ENCODE results near the gene FAM98A. TPM values are rescaled to one million over a fixed set of nuclear protein-coding genes. Genes with fewer than 3 reads are reported as not detected.

The FAM98A gene
- total and polyA plus RNA-seq, 10 donors, result 11.8 to 72.4 (median 37.0) TPM

DNA sequence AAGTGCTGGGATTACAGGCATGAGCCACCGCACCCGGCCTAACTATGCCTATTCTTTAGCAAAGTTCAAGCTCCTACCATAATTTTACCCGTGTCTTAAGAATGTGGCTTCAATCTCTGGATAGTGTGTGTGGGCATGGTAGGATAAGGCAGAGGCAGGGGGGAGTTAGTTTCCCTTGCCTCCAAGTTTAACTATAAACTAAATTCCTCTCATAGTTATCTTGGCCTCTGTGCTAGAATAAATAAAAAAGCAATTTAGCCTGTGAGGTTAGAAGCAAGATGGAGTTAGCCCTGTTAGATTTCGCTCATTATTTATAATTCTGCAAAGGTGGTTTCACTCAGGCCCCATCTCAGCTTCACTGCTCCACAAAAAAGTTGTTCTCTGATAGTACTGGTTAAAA lies 7.0 kb upstream of the FAM98A start:
- Histone ChIP-seq H3K9me3 (no peaks in the 10 kb centered on the region), H3K36me3 (no peaks in the 10 kb centered on the region), H3K27ac (no peak overlapping the region), H3K27me3 (replicated peaks in 1 of 7) (no peaks in the 10 kb centered on the region), H3K4me1 (no peaks in the 10 kb centered on the region), H3K4me3 (no peak overlapping the region)
- TF ChIP-seq POLR2AphosphoS5 (IDR thresholded peaks at IDR 0.05), result no peak
- TF ChIP-seq POLR2A (IDR thresholded peaks at IDR 0.05), result no peak
- TF ChIP-seq, protein P1, sequence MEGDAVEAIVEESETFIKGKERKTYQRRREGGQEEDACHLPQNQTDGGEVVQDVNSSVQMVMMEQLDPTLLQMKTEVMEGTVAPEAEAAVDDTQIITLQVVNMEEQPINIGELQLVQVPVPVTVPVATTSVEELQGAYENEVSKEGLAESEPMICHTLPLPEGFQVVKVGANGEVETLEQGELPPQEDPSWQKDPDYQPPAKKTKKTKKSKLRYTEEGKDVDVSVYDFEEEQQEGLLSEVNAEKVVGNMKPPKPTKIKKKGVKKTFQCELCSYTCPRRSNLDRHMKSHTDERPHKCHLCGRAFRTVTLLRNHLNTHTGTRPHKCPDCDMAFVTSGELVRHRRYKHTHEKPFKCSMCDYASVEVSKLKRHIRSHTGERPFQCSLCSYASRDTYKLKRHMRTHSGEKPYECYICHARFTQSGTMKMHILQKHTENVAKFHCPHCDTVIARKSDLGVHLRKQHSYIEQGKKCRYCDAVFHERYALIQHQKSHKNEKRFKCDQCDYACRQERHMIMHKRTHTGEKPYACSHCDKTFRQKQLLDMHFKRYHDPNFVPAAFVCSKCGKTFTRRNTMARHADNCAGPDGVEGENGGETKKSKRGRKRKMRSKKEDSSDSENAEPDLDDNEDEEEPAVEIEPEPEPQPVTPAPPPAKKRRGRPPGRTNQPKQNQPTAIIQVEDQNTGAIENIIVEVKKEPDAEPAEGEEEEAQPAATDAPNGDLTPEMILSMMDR (IDR thresholded peaks at IDR 0.05 in 8 of 11, conservative IDR thresholded peaks at IDR 0.05 in 3 of 11), result no peak
- DNase-seq, result no peak
- intact Hi-C loops (cut with DNase I; ENCODE audit: low total_unique reads), result no loop called here
- WGBS, 5 donors, result 87 to 95% (median 94%) methylated on average over 4 of the region's 4 CpGs

DNA sequence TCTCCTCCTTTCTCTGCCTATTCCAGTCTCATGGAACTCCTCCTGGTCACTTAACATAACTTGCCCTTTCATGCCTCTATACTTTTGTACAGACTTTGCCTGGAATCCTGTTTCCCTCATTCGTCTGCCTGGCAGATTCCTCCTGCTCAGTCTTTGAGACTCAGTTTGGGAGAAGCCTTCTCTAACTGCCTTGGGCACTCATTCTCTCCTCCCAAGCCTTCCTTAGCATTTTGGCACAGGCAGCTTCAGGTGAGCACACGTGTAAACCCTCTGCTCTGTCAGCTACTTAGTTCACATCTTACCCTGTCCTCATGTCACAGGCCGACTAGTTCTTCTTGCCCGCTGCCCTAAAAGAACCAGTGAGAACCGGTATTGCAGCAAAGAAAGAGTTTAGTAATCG lies 6.0 kb upstream of the FAM98A start:
- Histone ChIP-seq H3K4me1 (peaks cover 0 to 4% (median under 1%) of the 10 kb centered on the region in 6 donors), H3K9me3 (no peaks in the 10 kb centered on the region), H3K27ac (no peak overlapping the region), H3K4me3 (no peak overlapping the region), H3K27me3 (replicated peaks in 1 of 7) (no peaks in the 10 kb centered on the region), H3K36me3 (no peaks in the 10 kb centered on the region)
- TF ChIP-seq POLR2A (IDR thresholded peaks at IDR 0.05) (no peak), POLR2AphosphoS5 (IDR thresholded peaks at IDR 0.05) (no peak)
- TF ChIP-seq, protein P1 (IDR thresholded peaks at IDR 0.05 in 8 of 11, conservative IDR thresholded peaks at IDR 0.05 in 3 of 11), result no peak
- WGBS, 5 donors, result 74 to 84% (median 79%) methylated on average over 6 of the region's 6 CpGs
- intact Hi-C loops (cut with DNase I; ENCODE audit: low total_unique reads), result no loop called here
- no peak for DNase-seq

DNA sequence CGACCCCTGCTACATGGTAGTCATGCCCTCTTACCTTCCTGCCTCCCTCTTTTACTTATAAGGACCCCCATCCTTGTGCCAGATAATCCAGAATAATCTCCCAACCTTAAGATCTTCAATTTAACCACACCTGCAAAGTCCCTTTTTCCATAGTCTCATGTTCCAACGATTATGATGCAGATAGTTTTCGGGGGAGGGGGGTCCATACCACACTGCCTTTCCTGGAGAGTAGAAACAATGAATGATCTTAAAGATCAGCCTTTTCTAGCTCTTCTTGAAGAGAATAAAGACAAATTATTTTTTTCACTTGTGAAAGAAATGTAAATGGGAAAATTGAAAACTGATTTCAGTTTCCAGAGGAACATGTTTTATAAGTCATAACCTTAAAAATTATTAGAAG lies 4.3 kb upstream of the FAM98A start:
- H3K36me3 ChIP-seq, result no peaks in the 10 kb centered on the region
- H3K27ac ChIP-seq, result no peak overlapping the region
- TF ChIP-seq POLR2AphosphoS5 (IDR thresholded peaks at IDR 0.05), result no peak
- TF ChIP-seq, protein P1 (IDR thresholded peaks at IDR 0.05 in 8 of 11, conservative IDR thresholded peaks at IDR 0.05 in 3 of 11), result no peak
- TF ChIP-seq POLR2A (IDR thresholded peaks at IDR 0.05), result no peak
- peaks cover 0 to 15% (median 6%) of the 10 kb centered on the region in 6 donors for H3K4me1 ChIP-seq
- no peaks in the 10 kb centered on the region for H3K27me3 ChIP-seq (replicated peaks in 1 of 7)
- no peak overlapping the region for H3K4me3 ChIP-seq
- DNase-seq, result no peak
- intact Hi-C loops (cut with DNase I; ENCODE audit: low total_unique reads), result no loop called here
- 75 to 85% (median 79%) methylated on average over 3 of the region's 3 CpGs for WGBS, 5 donors
- no peaks in the 10 kb centered on the region for H3K9me3 ChIP-seq

- WGBS, 5 donors, result 90 to 96% (median 92%) methylated on average over 6 of the region's 6 CpGs
- H3K27me3 ChIP-seq (replicated peaks in 1 of 7), result no peaks in the 10 kb centered on the region
- DNase-seq, result no peak
- TF ChIP-seq POLR2A (IDR thresholded peaks at IDR 0.05), result no peak
- no peak for TF ChIP-seq POLR2AphosphoS5 (IDR thresholded peaks at IDR 0.05)
- TF ChIP-seq, protein P1 (IDR thresholded peaks at IDR 0.05 in 8 of 11, conservative IDR thresholded peaks at IDR 0.05 in 3 of 11), result no peak
- intact Hi-C loops (cut with DNase I; ENCODE audit: low total_unique reads), result no loop called here
- H3K27ac ChIP-seq, result no peak overlapping the region
- H3K4me1 ChIP-seq, result peaks cover 9 to 26% (median 17%) of the 10 kb centered on the region in 6 donors
- no peaks in the 10 kb centered on the region for H3K36me3 ChIP-seq
- H3K4me3 ChIP-seq, result no peak overlapping the region
- no peaks in the 10 kb centered on the region for H3K9me3 ChIP-seq
Measured at GRCh38 chr2:33602201-33602830, 3.2 kb upstream of the FAM98A start.
